Measurements from ENCODE around the gene RBCK1.

Gene RBCK1

GRCh38 chr20:420166-420620 lies 12.1 kb downstream of the RBCK1 start:
- DNase-seq: no peak

GRCh38 chr20:420721-421574 lies 12.8 kb downstream of the RBCK1 start:
- DNase-seq: no peak

GRCh38 chr20:421685-422250 lies 13.7 kb downstream of the RBCK1 start:
- no peak for DNase-seq

- no peak for DNase-seq
Measured at GRCh38 chr20:426566-426965, 18.5 kb downstream of the RBCK1 start.

GRCh38 chr20:427401-427800 lies 19.3 kb downstream of the RBCK1 start:
- no peak for DNase-seq

- no peak for DNase-seq
Measured at GRCh38 chr20:427849-428657, 20.0 kb downstream of the RBCK1 start.

- no peak for DNase-seq
Measured at GRCh38 chr20:428658-429200, 20.6 kb downstream of the RBCK1 start.

- DNase-seq: no peak
Measured at GRCh38 chr20:430091-430999, 22.2 kb downstream of the RBCK1 start.

- peak; percentile 70 for DNase-seq
Measured at GRCh38 chr20:431012-431904, 23.2 kb downstream of the RBCK1 start.

GRCh38 chr20:432208-432607 lies 24.1 kb downstream of the RBCK1 start:
- no peak for DNase-seq

- DNase-seq: no peak
Measured at GRCh38 chr20:432677-433299, 24.7 kb downstream of the RBCK1 start.

- DNase-seq: peak; percentile 8
Measured at GRCh38 chr20:433300-433975, 25.3 kb downstream of the RBCK1 start.

GRCh38 chr20:434221-434620 lies 26.1 kb downstream of the RBCK1 start:
- DNase-seq: no peak

GRCh38 chr20:434661-435419 lies 26.7 kb downstream of the RBCK1 start:
- no peak for DNase-seq

- no peak for DNase-seq
Measured at GRCh38 chr20:435558-435957, 27.5 kb downstream of the RBCK1 start.

GRCh38 chr20:436476-436875 lies 28.4 kb downstream of the RBCK1 start:
- DNase-seq: no peak

GRCh38 chr20:437787-438486 lies 29.8 kb downstream of the RBCK1 start:
- DNase-seq: no peak
